NT2/D1 (cell line): ENCODE results near the gene MLEC.

Experiments used
- SUZ12 ChIP-seq: IDR thresholded peaks from 2 replicates; pipeline ENCODE4 v1.6.1; 2011; ENCODE audit not compliant: insufficient read length, insufficient read depth; ENCODE audit errors: extremely low read depth
- YY1 ChIP-seq: IDR thresholded peaks from 2 replicates; pipeline ENCODE4 v1.6.1; 2011; ENCODE audit not compliant: insufficient read length, insufficient read depth

DNA sequence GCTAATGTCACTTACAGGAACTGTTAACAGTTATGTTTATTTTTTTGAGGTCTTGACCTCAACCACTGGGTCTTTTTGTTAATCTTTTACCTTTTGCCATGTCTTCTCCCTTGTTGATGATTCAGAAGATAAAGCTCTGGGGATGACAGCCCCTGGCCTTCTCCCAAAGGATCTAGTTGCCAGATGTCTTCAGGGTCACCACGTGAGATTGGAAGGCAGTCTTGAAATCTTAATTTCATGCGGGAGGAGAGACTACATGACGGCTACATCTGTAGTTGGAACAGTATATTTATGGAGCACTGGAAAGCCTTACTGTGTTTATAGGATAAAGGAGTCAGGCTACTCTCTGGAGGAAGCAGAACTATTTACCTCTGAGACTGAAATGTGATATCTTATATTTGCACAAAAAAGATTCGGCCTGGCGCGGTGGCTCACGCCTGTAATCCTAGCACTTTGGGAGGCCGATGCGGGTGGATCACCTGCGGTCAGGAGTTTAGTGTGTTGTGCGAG, 5.6 kb downstream of the MLEC start:
- TF ChIP-seq YY1 (no peak), SUZ12 (no peak)
